GOT3 (cell line): Measurements from ENCODE around the gene CCDC74A.
"Not testable (repeated sequence)": the region's sequence is repeated elsewhere in the genome, so short reads cannot be mapped to it uniquely, and the experiment has no call there.

Source experiments
- DNase-seq: peaks from one replicate; lab custom pipeline; 2025; ENCODE audit warnings: mixed read lengths; lab: John Stamatoyannopoulos, UW

CCDC74A gene

DNA sequence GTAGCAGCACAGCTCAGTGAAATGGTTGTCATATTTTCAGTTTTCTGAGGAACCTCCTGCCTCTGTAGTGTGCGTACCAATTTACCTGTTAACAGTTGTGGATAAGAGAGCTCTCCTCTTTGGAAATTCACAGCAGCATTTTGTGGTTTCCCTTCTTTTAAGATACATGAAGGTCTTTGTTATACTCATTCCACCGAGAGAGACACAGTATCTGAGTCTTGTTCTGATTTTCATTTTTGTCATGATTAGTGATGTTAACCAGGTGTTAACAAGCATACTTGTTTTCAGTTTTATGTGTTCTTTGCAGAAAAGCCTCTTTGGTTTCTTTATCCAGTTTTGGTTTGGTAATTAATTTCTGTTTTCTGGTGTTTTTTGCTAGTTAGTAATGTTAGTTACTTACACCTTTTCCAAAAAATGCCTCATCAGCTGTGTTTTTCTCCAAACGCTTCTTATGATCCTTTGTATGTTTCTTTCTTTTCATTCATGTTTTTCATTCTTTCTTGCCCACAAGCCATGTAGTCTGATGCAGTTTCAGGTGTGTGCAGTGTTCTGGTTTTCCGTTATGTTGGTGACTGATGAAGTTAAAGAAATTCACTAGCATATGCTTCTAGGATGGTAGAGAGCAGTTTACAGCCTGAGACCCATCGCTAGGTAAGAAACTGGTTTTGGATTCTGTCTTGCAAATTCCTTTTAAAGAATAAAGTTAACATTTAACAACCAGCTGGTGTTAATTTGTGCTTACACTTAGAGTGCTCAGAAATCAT is 30.1 kb downstream of the CCDC74A start:
- DNase-seq, result no peak

DNA sequence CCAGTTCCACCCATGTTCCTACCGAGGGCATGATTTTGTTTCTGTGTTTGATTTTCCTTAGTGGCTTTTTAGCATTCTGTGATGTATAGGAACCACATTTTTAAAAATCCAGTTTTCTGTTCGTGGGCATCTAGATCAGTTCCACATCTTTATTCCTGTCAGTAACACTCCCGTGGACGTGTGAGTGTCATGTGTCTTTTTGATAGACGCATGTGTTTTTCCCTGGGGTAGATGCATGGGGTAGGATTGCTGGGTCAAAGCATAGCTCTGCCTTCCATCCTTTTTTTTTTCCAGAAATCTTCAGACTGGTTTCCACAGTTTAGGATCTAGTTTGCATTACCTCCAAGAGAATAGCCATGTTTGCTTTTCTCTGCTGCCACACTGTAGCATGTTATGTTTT is 38.7 kb downstream of the CCDC74A start:
- no peak for DNase-seq

DNA sequence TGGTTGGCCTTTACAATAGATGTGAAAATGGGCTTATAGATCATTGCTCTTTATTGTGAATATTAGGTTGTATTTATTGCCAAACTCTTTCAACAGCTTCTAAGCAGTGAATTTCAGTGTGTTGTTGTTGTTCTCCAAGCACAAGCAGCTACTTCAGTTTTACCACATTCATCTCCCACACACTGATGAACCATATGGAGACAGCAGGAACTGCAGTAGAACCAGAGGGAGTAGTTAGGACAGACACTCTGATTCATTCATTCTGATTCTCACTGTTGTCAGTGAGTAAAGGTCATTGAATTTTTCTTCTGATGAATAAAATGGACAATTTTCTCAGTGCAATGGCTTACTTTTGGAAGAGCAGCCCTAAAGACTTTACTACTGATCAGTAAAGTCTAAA is 40.2 kb downstream of the CCDC74A start:
- DNase-seq, result no peak

DNA sequence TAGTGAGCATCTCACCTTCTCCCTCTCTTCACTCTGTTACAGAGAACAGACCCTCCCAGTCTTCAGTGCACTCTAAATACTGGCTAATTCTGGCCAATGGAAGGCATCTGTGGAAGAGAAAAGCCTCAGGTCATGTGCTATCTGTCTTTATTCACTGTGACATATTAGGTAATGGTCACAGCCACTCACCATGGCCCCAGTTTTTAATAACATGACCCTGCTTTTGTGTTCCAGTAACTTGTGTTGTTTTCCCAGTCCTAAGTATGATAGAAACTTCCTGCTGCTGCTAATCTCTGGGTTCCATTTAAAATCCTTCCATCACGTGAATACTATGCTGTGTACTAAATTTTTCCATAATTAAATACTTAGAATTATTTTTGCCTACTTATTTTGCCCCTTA is 40.7 kb downstream of the CCDC74A start:
- not testable (repeated sequence) for DNase-seq

DNA sequence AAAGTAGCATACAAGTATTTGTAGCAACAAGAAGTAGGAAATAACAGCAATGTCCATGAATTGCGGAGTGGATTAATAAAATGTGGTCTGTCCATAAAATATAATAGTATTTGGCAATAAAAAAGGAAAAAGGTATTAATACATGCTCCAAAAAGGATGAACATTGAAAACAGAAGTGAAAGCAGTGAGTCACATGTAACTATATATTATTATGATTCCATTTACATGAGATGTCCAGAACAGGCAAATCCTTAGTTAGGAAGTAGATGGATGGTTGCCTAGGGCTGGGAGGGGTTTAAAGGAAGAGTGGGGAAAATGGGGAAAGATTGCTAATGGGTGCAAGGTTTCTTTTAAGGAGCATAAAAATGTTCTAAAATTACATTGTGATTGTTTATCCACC is 44.5 kb downstream of the CCDC74A start:
- no peak for DNase-seq

DNA sequence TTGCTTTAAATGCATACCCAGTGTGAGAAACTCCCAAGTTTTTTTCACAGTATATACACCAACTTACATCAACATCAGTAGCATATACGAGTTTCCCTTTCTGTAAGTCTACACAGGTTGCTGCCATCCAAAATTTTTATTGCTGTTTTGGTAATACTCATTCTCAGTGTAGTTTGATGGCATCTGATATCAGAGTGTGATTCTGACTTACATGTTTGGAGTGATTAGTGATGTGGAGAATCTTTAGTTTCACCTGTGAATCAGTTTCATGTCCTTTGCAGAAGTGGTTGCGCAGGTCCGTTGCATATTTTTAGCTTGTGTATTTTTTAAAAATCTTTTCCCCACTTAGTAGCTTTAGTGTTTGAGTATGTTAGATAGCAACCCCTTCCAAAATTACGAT is 50.1 kb downstream of the CCDC74A start:
- DNase-seq, result no peak

DNA sequence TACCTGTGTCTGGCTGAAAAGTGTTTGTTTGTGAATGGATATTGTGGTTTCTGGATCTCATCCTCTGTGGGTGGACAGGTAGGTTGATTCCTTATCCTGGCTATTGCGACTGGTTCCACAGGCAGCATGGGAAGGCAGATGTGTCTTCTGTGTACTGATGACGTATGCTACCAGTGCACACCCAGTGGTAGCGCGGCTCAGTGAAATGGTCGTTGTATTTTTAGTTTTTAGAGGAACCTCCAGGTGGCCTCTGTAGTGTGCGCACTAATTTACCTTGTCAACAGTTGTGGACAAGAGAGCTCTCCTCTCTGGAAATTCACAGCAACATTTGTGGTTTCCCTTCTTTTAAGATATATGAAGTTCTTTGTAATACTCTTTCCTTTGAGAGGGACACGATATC is 52.5 kb downstream of the CCDC74A start:
- no peak for DNase-seq
